ENCODE measurements around the gene GMPPA.

- TF ChIP-seq CTCF (IDR thresholded peaks at IDR 0.05), result no peak
- no peak for TF ChIP-seq POLR2A (IDR thresholded peaks at IDR 0.05)
These were observed 53.9 kb downstream of the GMPPA start for GRCh38 chr2:219552382-219553167.
